ENCODE data around the gene ANAPC13. TPM values are rescaled to one million over a fixed set of nuclear protein-coding genes. Genes with fewer than 3 reads are reported as not detected.

ANAPC13 gene, protein sequence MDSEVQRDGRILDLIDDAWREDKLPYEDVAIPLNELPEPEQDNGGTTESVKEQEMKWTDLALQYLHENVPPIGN
- 15.3 and 18.6 TPM in 2 replicates for total RNA-seq (2014; rRNA removed; shearing (Covaris generic))

DNA sequence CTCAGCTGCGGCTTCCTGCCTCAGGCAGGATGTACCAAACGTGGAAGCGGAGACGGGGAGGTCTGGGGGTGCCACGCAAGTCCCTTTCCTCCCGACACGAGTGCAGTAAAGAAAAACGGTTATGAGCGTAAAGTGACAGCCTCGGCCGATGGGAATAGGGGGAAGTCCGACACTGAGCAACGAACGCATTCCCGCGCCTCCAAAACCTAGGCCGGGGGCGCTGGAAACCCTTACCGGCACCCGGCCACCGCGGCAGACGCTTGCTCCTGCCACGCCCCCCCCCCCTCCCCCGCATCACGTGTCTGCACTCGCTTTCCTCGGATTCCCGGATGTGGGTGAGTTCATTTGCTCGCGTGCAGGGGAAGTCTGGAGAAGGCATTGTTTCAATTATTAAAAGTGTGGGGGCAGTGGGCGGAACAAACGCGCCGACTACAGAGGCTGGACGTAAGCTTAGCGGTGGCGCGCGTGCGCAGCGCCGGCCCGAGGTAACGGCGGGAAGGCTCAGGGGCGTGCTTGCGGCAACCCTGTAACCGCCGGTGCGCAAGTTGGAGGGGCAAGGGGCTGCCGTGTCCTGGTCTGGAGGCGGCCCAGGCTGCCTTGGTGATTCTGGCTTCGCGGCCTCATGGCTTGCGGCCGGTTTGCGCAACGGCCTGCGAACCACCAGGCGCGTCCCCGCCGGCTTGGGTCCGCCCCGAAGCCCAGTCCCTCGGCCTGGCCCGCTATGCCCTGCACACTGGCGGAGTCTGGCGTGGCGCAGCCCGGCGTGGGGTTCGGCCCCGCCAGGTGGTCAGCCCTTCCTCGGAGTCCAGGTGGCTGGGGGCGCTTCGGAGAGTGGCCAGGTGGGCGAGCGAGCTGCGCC lies at the start of gene ANAPC13, which contains the start of gene CEP63:
ANAPC13 (minus strand) TSS at position 268 of the 859 bp plus-strand sequence. CDS start 3,081 bp downstream, outside the sequence.
CEP63 (plus strand) TSS at position 340 of the 859 bp plus-strand sequence. CDS start 9,264 bp downstream, outside the sequence.
- peak; percentile 94 for DNase-seq (ENCODE audit: low spot score)

DNA sequence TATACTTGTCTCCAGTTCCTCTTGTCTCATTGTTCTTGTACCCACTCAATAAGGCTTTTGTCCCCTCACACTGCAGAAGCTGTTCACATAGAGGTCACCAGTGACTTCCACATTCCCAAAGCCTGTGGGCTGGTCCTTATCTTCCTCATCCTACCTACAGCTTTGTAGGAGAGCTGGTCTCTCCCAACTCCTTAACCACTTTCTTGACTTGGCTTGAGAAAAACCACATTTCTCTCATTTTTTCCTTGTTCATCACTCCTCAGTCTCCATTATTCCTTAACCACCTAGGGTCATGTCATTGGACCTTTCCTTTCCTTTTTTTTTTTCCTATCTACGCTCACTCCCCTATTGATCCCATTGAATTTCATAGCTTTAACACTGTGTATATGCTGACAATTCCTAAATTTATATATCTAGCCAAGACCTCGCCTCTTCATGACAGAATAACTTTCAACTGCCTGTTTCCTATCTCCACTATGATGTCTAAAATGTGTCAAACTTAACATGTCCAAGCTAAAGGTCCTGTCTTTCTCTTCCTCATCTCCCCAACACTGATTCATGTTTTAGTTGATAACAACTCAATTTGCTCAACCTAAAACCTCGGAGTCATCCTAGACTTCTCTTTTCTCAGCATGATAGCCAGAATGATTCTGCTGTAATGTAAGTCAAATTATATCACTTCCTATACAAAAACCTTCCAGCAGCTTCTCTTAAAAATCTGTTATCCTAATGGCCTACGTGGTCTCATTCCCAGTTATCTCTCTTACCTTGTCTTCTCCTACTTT lies 49.6 kb upstream of the ANAPC13 start:
- DNase-seq (ENCODE audit: low spot score), result no peak

DNA sequence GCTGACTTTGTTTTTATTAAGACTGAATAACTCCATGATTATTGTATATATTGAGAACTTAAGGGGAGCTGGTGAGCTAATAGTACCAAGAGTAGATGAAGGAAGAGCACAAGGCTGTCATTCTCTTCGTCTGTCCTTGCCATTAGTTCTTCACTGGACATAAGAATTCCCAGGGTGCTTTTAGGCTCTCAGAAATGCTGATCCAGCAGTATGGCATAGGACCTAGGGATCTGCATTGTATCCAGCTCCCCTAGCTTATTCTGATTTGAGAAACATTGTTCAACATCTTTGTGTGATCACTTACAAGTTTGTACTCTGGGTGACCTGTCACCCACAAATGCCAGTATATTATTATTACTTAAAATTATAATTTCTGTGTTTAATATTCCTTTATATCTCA lies 47.7 kb upstream of the ANAPC13 start:
- no peak for DNase-seq (ENCODE audit: low spot score)

DNA sequence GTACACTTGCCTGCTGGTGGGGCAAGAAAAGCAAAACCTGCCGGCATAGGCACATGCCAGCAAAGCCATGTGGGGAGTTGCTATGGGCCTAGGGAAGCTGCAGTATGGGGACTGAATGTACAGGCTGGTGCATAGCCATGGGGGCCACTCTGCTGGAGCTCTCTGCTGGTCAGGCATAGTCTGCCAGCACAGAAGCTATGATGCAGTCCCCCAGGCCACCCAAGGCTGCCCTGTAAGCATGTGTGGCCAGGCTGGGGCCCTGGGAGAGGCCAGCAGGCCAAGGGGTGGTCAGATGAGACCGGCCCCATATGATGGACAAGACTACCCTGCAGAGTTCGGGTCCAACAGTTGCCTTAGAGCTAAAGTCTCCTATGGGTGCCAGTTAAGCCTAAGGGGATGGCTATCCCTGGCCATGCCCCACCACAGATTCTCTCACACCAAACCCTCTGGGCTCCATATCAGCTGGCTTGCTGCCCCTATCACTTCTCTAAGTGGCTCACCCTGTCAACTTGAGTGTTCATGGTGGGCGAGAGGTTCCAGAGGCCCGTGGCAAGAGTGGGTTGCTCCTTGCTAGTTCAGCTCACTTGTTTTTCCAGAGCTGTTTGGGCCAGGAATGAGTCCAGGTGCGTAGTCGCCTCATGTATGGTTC lies 41.9 kb upstream of the ANAPC13 start:
- no peak for DNase-seq (ENCODE audit: low spot score)

DNA sequence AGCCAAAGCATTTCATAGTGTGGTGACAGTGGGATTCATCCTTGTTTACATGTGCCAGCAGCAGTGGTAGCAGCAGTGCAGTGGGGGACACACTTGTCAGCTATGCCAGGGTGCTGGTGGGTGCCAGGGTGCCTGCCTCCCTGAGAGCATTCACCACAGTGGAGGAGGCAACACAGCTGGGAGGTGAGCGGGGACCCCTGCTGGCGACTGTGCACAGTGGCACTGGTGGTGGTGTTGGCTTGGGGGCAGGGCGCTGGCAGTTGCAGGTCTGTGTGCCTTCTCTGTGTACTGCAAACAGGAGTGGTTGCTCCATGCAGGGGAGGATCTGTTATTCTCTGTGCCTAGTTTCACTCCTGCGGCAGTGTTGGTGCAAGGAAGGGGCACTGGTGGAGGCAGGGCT lies 41.3 kb upstream of the ANAPC13 start:
- DNase-seq (ENCODE audit: low spot score), result peak; percentile 9

DNA sequence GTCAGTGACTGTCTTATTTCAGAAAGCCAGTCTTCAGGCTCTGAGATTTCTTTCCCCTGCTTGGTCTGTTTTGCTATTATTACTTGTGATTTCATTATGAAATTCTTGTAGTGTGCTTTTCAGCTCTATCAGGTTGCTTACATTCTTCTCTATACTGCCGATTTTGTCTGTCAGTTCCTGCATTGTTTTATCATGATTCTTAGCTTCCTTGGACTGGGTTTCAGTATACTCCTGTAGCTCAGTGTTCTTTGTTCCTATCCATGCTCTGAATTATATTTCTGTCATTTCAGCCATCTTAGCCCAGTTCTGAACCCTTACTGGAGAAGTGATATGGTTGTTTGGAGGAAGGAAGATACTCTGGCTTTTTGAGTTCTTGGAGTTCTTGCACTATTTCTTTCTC lies 40.5 kb upstream of the ANAPC13 start:
- DNase-seq (ENCODE audit: low spot score), result no peak

DNA sequence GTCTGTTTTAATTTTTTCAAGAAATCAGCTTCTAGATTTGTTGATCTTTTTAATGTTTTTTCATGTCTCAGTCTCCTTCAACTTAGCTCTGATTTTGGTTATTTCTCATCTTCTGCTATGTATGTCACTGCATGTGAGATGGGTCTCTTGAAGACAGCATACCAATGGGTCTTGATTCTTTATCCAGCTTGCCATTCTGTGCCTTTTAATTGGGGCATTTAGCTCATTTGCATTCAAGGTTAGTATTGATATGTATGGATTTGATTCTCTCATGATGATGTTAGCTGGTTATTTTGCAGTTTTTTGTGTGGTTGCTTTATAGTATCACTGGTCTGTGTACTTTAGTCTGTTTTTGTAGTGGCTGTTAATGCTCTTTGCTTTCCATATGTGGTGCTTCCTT lies 39.5 kb upstream of the ANAPC13 start:
- no peak for DNase-seq (ENCODE audit: low spot score)

DNA sequence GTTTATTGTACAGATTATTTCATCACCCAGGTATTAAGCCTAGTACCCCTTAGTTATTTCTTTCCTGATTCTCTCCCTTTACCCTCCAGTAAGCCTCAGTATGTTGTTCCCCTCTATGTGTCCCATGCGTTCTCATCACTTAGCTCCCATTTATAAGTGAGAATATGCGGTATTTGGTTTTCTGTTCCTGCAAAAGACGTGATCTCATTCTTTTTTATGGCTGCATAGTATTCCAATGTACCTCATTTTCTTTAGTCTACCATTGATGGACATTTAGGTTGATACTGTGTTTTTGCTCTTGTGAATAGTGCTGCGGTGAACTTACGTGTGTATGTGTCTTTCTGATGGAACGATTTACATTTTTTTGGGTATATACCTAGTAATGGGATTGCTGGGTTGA lies 36.8 kb upstream of the ANAPC13 start:
- no peak for DNase-seq (ENCODE audit: low spot score)

DNA sequence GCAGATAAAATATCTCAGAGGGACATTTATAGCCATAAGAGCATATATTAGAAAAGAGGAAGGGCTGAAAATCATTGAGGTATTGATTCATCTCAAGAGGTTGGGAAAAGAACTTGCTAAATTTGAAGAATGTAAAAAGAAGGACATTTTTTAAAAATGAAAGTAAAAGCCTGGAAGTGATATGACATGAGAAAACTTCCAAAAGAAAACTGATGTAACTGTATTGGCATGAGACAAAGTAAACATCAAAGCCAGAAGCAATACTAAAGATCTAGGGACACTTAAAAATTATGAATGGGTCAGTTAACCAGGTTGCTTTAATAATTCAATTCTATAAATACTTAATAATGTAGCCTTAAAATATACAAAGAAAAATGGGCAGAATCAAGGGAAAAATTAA lies 32.0 kb upstream of the ANAPC13 start:
- no peak for DNase-seq (ENCODE audit: low spot score)

DNA sequence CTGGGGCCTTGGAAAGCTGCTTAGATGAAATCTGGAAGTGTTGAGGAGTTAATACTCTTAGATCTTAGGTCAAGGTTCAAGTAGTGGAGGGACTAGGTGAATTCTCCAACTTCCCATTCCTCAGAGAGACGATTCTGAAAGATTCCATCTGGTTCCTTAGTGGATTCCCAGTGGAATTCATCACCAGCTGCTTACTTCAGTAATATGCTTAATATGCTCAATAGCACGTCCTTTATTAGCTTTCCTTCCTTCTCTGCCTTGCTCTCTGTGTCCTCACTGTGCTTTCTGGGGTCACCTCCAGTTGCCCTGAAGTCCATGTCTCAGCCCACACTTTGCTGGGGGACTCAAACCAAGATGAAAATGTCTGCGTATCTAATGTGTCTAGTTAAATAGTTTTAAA lies 31.1 kb upstream of the ANAPC13 start:
- no peak for DNase-seq (ENCODE audit: low spot score)

DNA sequence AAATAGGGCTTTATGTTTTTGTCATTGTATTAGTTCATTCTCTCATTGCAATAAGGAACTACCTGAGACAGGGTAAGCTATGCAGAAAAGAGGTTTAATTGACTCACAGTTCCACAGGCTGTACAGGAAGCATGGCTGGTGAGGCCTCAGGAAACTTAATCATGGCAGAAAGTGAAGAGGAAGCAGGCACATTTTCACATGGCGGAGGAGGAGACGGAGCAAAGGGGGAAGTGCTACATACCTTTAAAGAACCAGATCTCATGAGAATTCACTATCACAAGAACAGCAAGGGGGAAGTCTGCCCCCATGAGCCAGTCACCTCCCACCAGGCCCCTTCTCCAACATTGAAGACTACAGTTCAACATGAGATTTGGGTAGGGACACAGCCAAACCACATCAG lies 25.7 kb upstream of the ANAPC13 start:
- DNase-seq (ENCODE audit: low spot score), result no peak

DNA sequence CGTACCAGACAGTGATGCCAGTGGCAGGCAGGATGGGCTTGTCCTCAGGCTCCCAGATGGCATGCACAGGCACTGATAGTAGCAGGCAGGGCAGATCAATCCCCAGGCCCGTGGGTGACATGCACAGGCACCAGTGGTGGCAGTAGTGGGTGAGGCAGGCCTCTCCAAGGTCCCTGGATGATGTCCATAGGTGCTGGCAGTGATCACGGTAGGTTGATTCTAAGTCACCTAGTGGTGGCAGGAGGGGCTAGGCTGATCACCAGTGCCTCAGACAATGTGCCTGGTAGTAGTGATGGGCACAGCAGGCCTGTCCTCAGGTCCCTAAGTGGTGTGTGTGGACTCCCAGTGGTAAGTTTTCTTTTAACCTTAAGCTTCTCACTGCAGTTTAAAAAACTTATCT lies 19.7 kb upstream of the ANAPC13 start:
- DNase-seq (ENCODE audit: low spot score), result no peak

DNA sequence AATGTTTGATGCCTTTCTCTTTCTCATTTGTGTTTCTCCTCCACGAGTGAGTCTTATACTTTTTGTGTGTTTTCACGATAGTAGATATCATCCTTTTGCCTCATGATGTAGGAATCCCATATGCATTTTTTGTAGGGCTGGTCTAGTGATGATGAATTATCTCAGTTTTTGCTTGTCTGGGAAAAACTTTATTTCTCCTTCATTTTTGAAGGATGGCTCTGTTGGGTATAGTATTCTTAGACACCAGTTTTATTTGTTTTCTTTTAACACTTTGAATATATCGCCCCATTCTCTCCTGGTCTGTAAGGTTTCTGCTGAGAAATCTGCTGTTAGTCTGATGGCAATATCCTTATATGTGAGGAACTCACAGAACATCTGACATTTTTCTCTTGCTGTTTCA lies 18.3 kb upstream of the ANAPC13 start:
- DNase-seq (ENCODE audit: low spot score), result no peak

DNA sequence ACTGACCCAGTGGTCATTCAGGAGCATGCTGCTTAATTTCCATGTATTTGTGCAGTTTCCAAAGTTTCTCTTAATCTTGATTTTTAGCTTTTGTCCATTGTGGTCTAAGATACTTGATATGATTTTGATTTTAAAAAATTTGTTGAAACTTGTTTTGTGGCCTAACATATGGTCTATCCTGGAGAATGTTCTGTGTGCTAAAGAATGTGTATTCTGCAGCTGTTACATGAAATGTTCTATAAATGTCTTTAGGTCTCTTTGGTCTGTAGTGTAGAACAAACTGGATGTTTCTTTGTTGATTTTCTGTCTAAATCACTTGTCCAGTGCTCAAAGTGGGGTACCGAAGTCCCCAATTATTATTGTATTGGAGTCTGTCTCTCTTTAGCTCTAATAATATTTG lies 17.5 kb upstream of the ANAPC13 start:
- DNase-seq (ENCODE audit: low spot score), result no peak

DNA sequence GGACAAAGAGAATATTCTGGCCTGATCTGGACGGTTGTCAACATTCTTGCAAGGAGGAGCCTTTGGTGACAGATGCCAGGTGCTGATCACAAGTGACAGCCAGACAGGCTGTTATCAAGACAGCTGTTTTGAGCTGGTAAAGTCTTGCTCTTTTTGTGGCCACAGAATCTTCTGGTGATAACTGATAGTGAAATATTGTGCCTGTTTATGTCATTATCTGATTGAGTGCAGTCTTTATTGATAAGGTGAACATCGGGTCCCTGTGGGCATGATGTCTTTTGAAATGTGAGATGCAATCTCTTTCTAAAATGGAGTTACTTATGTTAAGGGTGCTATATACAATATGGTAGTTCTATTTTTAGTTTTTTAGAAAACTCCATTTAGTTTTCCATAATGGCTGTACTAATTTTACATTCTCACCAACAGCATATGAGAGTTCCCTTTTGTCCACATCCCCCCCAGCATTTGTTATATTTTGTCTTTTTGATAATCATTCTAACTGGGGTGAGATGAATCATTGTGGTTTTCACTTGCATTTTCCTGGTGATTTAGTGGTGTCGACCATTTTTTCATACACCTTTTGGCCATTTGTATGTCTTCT lies 10.8 kb upstream of the ANAPC13 start:
- no peak for DNase-seq (ENCODE audit: low spot score)

DNA sequence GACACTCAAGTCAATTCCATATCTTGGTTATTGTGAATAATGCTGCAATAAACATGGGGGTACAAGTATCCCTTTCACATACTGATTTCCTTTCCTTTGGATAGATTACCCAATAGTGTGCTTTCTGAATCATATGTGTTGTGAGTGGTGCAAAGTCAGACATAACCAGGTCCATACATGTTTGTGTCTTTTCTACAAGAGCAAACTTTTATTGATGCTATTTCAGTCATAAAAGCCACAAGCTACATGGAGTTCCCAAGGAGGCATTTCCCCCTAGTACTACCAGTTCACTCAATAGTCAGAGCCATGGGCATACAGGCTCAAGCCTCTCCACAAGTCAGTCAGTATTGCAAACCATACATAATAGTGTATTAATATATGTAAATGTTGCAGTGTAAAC lies 10.2 kb upstream of the ANAPC13 start:
- no peak for DNase-seq (ENCODE audit: low spot score)

DNA sequence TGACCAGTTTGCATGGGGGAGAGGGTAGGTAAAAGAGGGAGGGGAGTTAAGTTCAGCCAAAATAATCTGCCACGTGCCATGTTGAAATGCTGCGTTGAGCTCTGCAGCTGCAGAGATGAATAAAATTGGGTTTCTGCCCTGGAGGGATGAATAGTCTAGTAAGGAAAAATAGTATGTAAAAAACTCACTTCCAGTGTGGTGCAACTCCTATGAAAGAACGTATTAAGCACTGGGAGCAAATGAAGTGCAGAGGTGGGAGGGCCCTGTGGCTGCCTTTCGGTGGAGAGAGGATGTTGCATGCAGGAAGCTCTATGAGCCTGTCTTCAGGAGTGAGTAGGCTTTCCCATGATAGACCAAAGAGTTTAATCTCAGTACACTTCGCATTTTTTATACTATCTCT lies 8.7 kb upstream of the ANAPC13 start:
- no peak for DNase-seq (ENCODE audit: low spot score)

DNA sequence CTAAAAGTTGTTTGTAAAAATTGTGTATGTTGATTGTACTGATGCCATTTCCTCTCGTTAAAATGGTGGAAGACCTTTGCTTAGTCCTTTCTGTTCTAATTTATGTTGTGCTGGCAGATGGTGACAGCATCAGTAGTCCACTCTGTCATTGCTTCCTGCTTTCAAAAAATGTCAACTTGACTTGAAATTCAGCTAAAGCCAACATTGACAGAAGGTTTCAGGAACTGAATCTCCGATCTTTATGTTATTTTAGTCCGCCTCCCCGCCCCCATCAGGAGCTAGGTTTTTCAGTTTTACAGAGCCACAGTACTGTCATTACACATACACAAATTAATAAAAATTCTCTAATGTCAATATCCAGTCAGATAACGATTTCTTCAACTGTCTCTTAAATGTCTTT lies 1.6 kb upstream of the ANAPC13 start:
- DNase-seq (ENCODE audit: low spot score), result no peak

DNA sequence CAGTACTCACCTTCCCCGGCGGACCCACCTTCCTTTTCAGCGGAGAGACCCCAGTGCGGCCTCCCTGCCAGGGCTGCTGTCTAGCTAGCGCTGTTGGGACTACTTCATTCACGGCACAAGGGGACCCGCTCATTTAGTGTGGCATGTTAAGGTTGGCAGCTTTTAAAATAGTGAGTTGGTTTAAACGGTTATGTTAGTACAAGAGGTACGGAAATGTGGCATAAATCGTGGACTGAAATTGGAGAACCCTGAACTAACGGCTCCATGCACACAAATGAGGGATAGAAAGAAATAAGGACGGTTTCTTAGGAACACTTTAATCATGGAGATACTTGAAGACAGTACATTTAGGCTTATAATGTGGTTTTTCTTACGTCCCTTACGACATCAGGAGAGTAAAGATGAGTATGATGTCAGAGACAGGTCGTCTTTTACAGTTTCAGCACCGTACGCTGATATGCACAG lies 824 bp upstream of the ANAPC13 start:
- peak; percentile 35 for DNase-seq (ENCODE audit: low spot score)

DNA sequence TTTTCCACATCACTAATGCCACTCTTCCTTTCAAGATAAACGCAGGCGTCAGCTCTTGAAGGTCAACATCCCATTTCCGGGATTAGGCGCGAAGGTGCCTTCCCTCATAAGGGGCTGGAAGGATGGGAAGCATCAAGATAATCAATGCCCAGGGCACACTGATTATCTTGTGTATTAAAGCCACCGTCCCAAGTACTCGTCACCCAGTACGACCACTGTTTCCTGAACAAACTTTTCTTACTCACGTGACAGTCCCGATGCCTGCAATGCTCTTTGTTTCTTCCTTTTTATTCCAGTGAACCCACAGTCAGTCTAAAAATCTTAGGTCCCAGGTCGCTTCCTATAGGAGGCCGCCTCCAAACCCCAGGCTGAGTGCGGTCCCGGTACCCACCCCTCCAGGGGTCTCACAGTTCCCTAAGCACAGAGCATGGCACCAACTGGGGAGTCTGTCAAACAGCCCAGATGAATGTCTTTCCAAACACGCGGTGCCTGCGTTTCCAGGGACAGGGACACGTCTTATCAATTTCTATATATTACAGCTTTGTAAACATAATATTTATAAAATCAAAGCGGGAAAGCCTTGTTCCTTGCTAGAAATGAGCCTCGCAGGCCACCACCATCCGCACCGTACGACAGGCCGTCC lies 589 bp downstream of the ANAPC13 start:
- DNase-seq (ENCODE audit: low spot score), result peak; percentile 47
